GM23338 (cell line): ENCODE results near the gene ELAC2. TPM values are rescaled to one million over a fixed set of nuclear protein-coding genes. Genes with fewer than 3 reads are reported as not detected.

Experiments used
- ATAC-seq: fragments of 200-7000 bp; cut with Tn5 transposase; 3 replicates; pipeline ENCODE4 v1.9.1; 2020
- DNase-seq: peaks from one replicate; pipeline ENCODE4 v3.0.0-alpha.2; 2015; ENCODE audit warnings: low spot score
- H2AFZ ChIP-seq: fragments of 200-600 bp; sonication (generic); 2 replicates; pipeline ENCODE4 v1.8.0; 2016; ENCODE audit warnings: antibody characterized with exemption, mild to moderate bottlenecking, moderate library complexity
- H3F3A ChIP-seq: fragments of 200-600 bp; sonication (generic); replicated peaks from 2 replicates; pipeline ENCODE4 v1.8.0; 2017; ENCODE audit warnings: antibody characterized with exemption, mixed run types, low read depth
- H3K27ac ChIP-seq: fragments of 200-600 bp; sonication (generic); 2 replicates; pipeline ENCODE4 v1.6.1; 2016; ENCODE audit warnings: low read depth
- H3K27me3 ChIP-seq: fragments of 200-600 bp; sonication (generic); 2 replicates; pipeline ENCODE4 v1.8.0; 2016; ENCODE audit warnings: mild to moderate bottlenecking, mixed run types, moderate library complexity; ENCODE audit not compliant: insufficient read depth
- H3K36me3 ChIP-seq: fragments of 200-600 bp; sonication (generic); 2 replicates; pipeline ENCODE4 v1.8.0; 2016; ENCODE audit warnings: mild to moderate bottlenecking; ENCODE audit not compliant: insufficient read depth
- H3K4me1 ChIP-seq: fragments of 200-600 bp; sonication (generic); 2 replicates; pipeline ENCODE4 v1.8.0; 2016; ENCODE audit warnings: mild to moderate bottlenecking, moderate library complexity; ENCODE audit not compliant: insufficient read depth
- H3K4me2 ChIP-seq: fragments of 200-600 bp; sonication (generic); 2 replicates; pipeline ENCODE4 v1.7.1; 2017; ENCODE audit warnings: mixed run types
- H3K4me3 ChIP-seq: fragments of 200-600 bp; sonication (generic); 2 replicates; pipeline ENCODE4 v1.6.1; 2016; ENCODE audit warnings: mixed run types
- H3K79me2 ChIP-seq: fragments of 200-600 bp; sonication (generic); replicated peaks from 2 replicates; pipeline ENCODE4 v1.8.0; 2017; ENCODE audit warnings: mild to moderate bottlenecking; ENCODE audit not compliant: insufficient read depth
- H3K9me2 ChIP-seq: fragments of 200-600 bp; sonication (generic); 2 replicates; pipeline ENCODE4 v1.8.0; 2017; ENCODE audit not compliant: insufficient read depth
- H4K20me1 ChIP-seq: fragments of 200-600 bp; sonication (generic); replicated peaks from 2 replicates; pipeline ENCODE4 v1.8.0; 2017; ENCODE audit warnings: mild to moderate bottlenecking; ENCODE audit not compliant: insufficient read depth
- H3K27ac Mint-ChIP-seq: 2 replicates; pipeline ENCODE4 v1.8.0; 2020; ENCODE audit warnings: inconsistent platforms, mild to moderate bottlenecking, moderate library complexity, mixed read lengths
- H3K27me3 Mint-ChIP-seq: 3 replicates; pipeline ENCODE4 v1.8.0; 2022; ENCODE audit warnings: low read depth, mild to moderate bottlenecking, moderate library complexity, mixed read lengths, inconsistent platforms; ENCODE audit not compliant: insufficient read depth, poor library complexity
- H3K36me3 Mint-ChIP-seq: 3 replicates; pipeline ENCODE4 v1.8.0; 2021; ENCODE audit warnings: low read depth, mild to moderate bottlenecking, inconsistent platforms, moderate library complexity, mixed read lengths
- H3K4me1 Mint-ChIP-seq: 3 replicates; pipeline ENCODE4 v1.8.0; 2020; ENCODE audit warnings: mild to moderate bottlenecking, inconsistent platforms, mixed read lengths
- H3K4me3 Mint-ChIP-seq: 3 replicates; pipeline ENCODE4 v1.8.0; 2021; ENCODE audit warnings: moderate library complexity, mild to moderate bottlenecking, inconsistent platforms, mixed read lengths
- H3K9me3 Mint-ChIP-seq: 3 replicates; pipeline ENCODE4 v1.8.0; 2020; ENCODE audit warnings: moderate library complexity, mild to moderate bottlenecking, inconsistent platforms, mixed read lengths
- CREB1 ChIP-seq: fragments of 250-450 bp; sonication (Bioruptor Pico); IDR thresholded peaks from 2 replicates; pipeline ENCODE4 v1.5.0; 2020; ENCODE audit warnings: low read depth, mild to moderate bottlenecking, moderate library complexity
- ETS1 ChIP-seq: IDR thresholded peaks from 2 replicates; pipeline ENCODE4 v1.6.1; 2016; ENCODE audit warnings: antibody characterized with exemption
- EZH2 ChIP-seq: fragments of 200-600 bp; sonication (generic); IDR thresholded peaks from one replicate; pipeline ENCODE4 v1.8.0; 2017; ENCODE audit warnings: antibody characterized with exemption, mild to moderate bottlenecking, low read depth; ENCODE audit not compliant: unreplicated experiment
- EZH2phosphoT487 ChIP-seq: fragments of 200-600 bp; sonication (generic); IDR thresholded peaks from one replicate; pipeline ENCODE4 v1.8.1; 2018; ENCODE audit warnings: antibody characterized with exemption; ENCODE audit not compliant: unreplicated experiment
- JUNB ChIP-seq: IDR thresholded peaks from one replicate; pipeline ENCODE4 v1.6.1; 2016; ENCODE audit warnings: antibody characterized with exemption; ENCODE audit not compliant: unreplicated experiment
- NANOG ChIP-seq: IDR thresholded peaks from 2 replicates; pipeline ENCODE4 v1.6.1; 2016; ENCODE audit warnings: antibody characterized with exemption, borderline replicate concordance
- POLR2AphosphoS5 ChIP-seq: IDR thresholded peaks from 2 replicates; pipeline ENCODE4 v1.6.1; 2016; ENCODE audit warnings: antibody characterized with exemption, low read depth
- REST ChIP-seq: IDR thresholded peaks from one replicate; pipeline ENCODE4 v1.6.1; 2018; ENCODE audit warnings: antibody characterized with exemption; ENCODE audit not compliant: unreplicated experiment
- STAT1 ChIP-seq: IDR thresholded peaks from one replicate; pipeline ENCODE4 v1.6.1; 2016; ENCODE audit warnings: antibody characterized with exemption; ENCODE audit not compliant: unreplicated experiment
- ZNF114 ChIP-seq: fragments of 250-450 bp; sonication (Bioruptor Pico); IDR thresholded peaks from 2 replicates; pipeline ENCODE4 v1.5.0; 2020; ENCODE audit warnings: mild to moderate bottlenecking, moderate library complexity
- ZNF331 ChIP-seq: fragments of 250-450 bp; sonication (Bioruptor Pico); IDR thresholded peaks from 2 replicates; pipeline ENCODE4 v1.5.0; 2020; ENCODE audit warnings: low read depth, mild to moderate bottlenecking, moderate library complexity
- ZNF462 ChIP-seq: fragments of 250-450 bp; sonication (Bioruptor Pico); IDR thresholded peaks from 2 replicates; pipeline ENCODE4 v1.5.0; 2020; ENCODE audit warnings: mild to moderate bottlenecking, moderate library complexity
- polyA plus RNA-seq: library from polyadenylated mRNA; unstranded; fragments of >200 nt; fragmentation: Nextera tagmentation; extraction: Ambion mirVana; gene quantifications from 2 replicates; pipeline ENCODE4 v1.2.1, GENCODE V29; 2016
- total RNA-seq: library from RNA; depleted of rRNA; stranded (reverse); fragments of >200 nt; shearing (Covaris generic); gene quantifications from 2 replicates; pipeline ENCODE4 v1.2.3, GENCODE V29; 2014

Gene ELAC2
- total and polyA plus RNA-seq, 2 experiments from 2014 or later: 49.9 to 203 TPM

- TF ChIP-seq ZNF462 (CRISPR knock-in tag) (no peak), NANOG (no peak), CREB1 (CRISPR knock-in tag) (no peak), ZNF331 (no peak), STAT1 (no peak), EZH2phosphoT487 (no peak), EZH2 (no peak)
Measured at GRCh38 chr17:12982224-12982623, 35.6 kb downstream of the ELAC2 start (continued).

GRCh38 chr17:12979826-12980500 lies 37.9 kb downstream of the ELAC2 start:
- Histone ChIP-seq H3K4me2 (no peak overlapping the region), H3K79me2 (no peaks in the 10 kb centered on the region), H3K36me3 (no peaks in the 10 kb centered on the region), H4K20me1 (no peaks in the 10 kb centered on the region), H3K4me1 (peaks cover 4% of the 10 kb centered on the region; the same call in 1 of the 2 replicates), H2AFZ (no peak overlapping the region), H3F3A (no peaks in the 10 kb centered on the region), H3K27ac (no peak overlapping the region), H3K27me3 (no peaks in the 10 kb centered on the region), H3K9me2 (no peaks in the 10 kb centered on the region), H3K4me3 (no peak overlapping the region)
- H3K36me3 Mint-ChIP-seq: peaks cover 8% of the 10 kb centered on the region; the same call in 2 of the 3 replicates
- no peak overlapping the region for H3K4me3 Mint-ChIP-seq
- no peak for ATAC-seq
- H3K27ac Mint-ChIP-seq: peak overlapping the region; percentile 14; the same call in 1 of the 2 replicates
- H3K27me3 Mint-ChIP-seq: peaks cover 9% of the 10 kb centered on the region
- no peak for DNase-seq
- no peak for TF ChIP-seq EZH2phosphoT487
- no peak for TF ChIP-seq ZNF114 (CRISPR knock-in tag)
- TF ChIP-seq JUNB: no peak
- no peak for TF ChIP-seq REST
- no peak for TF ChIP-seq NANOG
- no peak for TF ChIP-seq POLR2AphosphoS5
- no peak for TF ChIP-seq CREB1 (CRISPR knock-in tag)
- TF ChIP-seq ETS1: no peak
- no peaks in the 10 kb centered on the region; the same call in 2 of the 3 replicates for H3K9me3 Mint-ChIP-seq
- H3K4me1 Mint-ChIP-seq: peaks cover 12% of the 10 kb centered on the region; the same call in 2 of the 3 replicates
